22Rv1 (cell line): ENCODE results near the gene FAM3A.

Experiments
- CTCF ChIP-seq: fragments of 450-650 bp; IDR thresholded peaks from 2 replicates; pipeline ENCODE4 v1.5.1; 2017; ENCODE audit warnings: mild to moderate bottlenecking
- ZFX ChIP-seq: fragments of 450-650 bp; IDR thresholded peaks from 2 replicates; pipeline ENCODE4 v1.6.1; 2017; ENCODE audit warnings: antibody characterized with exemption, borderline replicate concordance

DNA sequence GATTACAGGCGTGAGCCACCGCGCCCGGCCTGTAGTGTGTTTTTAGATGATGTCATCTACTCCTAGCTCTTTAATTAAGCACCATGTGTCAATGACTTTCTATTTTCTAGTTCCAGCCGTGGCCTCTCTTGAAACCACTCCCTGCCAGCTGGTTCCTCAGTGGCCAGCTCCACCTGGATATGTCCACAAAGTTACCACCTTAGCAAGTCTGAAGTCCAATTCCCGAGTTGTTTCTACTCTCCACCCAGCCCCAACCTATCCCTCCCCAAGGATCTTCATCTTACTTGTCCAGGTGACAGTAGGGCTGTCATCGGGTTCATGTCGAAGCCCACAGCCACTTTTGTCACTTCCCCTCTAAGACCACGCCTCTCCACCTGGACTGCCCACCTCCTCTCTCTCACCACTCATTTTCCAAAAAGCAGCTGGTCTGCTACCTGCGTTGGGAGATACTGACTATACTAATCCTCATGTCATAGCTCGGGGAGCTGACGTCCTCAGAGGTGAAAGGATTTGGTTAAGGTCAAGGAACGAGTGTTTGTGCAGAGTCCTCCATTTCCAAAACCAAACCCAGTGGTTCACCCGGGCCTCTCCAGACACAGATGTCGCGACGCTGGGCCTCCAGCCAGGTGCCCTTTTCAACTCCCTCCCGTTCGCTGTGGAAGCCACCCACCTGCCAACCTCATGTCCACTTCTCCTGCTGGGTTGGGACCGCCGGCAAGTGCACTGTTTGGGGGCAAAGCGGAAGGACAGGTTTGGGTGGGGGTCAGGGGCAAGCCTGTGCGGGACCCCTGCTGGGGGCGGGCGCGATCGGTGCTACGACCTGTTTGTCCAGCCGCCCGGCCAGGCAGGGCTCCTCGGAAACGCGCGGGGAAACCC, 704 bp downstream of the FAM3A start:
- no peak for TF ChIP-seq CTCF
- TF ChIP-seq ZFX: no peak
